ENCODE results near the gene TRMU. TPM values are rescaled to one million over a fixed set of nuclear protein-coding genes. Genes with fewer than 3 reads are reported as not detected.

Gene TRMU
- total and polyA plus RNA-seq, 2 donors (not counting 3 experiments of a cell fraction or from before 2014, with no cell fraction given), result 42.4 to 65.7 TPM

GRCh38 chr22:46360097-46360496 is 24.6 kb downstream of the TRMU start:
- Histone ChIP-seq H3K79me2 (ENCODE audit: control insufficient read depth, insufficient read depth, low read length) (no peaks in the 10 kb centered on the region), H3K36me3 (ENCODE audit: control insufficient read depth in 2 of 2, extremely low read depth in 1 of 2, insufficient read depth in 2 of 2, low read length in 2 of 2) (peaks cover 3 to 6% of the 10 kb centered on the region in 2 experiments), H3K27ac (ENCODE audit: insufficient read depth, low read depth, low read length) (no peak overlapping the region), H3K9me3 (replicated peaks; ENCODE audit: control insufficient read depth, insufficient read depth, low read length) (no peaks in the 10 kb centered on the region), H3K27me3 (ENCODE audit: control insufficient read depth in 2 of 2, insufficient read depth in 2 of 2, low read length in 2 of 2) (no peaks in the 10 kb centered on the region), H3K4me3 (replicated peaks in 1 of 3; ENCODE audit: insufficient read depth in 1 of 3, low read depth in 1 of 3, low read length in 3 of 3) (no peak overlapping the region), H3K9ac (replicated peaks; ENCODE audit: extremely low read depth, insufficient read depth, low read length) (no peak overlapping the region), H2AFZ (ENCODE audit: low read depth, low read length) (no peak overlapping the region), H3K4me2 (ENCODE audit: insufficient read depth, low read length) (no peak overlapping the region), H4K20me1 (replicated peaks; ENCODE audit: control insufficient read depth, extremely low read depth, insufficient read depth, low read length) (no peaks in the 10 kb centered on the region), H3K4me1 (ENCODE audit: control insufficient read depth, extremely low read depth, insufficient read depth, low read length) (no peaks in the 10 kb centered on the region), H3K9me1 (replicated peaks; ENCODE audit: control insufficient read depth, extremely low read depth, insufficient read depth, low read length) (no peaks in the 10 kb centered on the region)
- dilution Hi-C loops (cut with MboI; ENCODE audit: extremely low pct_ligation_motif_present, low sequenced_read_pairs), result no loop called here
- no TSS peak for BruUV-seq (replicated peaks)
- intact Hi-C loops (cut with micrococcal nuclease), result no loop called here
- DNase-seq (ENCODE audit: low read depth, low spot score) (no peak), FAIRE-seq (no peak)
- no peak for TF ChIP-seq MYC (IDR thresholded peaks at IDR 0.05; ENCODE audit: low read depth, low read length)
- no peak for TF ChIP-seq FOS (IDR thresholded peaks at IDR 0.05; ENCODE audit: borderline replicate concordance, insufficient read depth, low read length)
- TF ChIP-seq JUN (IDR thresholded peaks at IDR 0.05; ENCODE audit: borderline replicate concordance, insufficient read depth, insufficient read length, low read depth), result no peak
- TF ChIP-seq GATA2 (IDR thresholded peaks at IDR 0.05; ENCODE audit: insufficient read depth, insufficient read length, low read depth, low read length), result no peak
- no peak for TF ChIP-seq EZH2 (IDR thresholded peaks at IDR 0.05; ENCODE audit: borderline replicate concordance, low read depth, low read length, severe bottlenecking)
- no peak for TF ChIP-seq POLR2A (IDR thresholded peaks at IDR 0.05; ENCODE audit: low read depth, low read length)
- no peak for TF ChIP-seq MAX (IDR thresholded peaks at IDR 0.05; ENCODE audit: insufficient read depth, insufficient read length)
- TF ChIP-seq CTCF (IDR thresholded peaks at IDR 0.05; ENCODE audit: extremely low read depth in 1 of 2, insufficient read depth in 1 of 2, low read depth in 1 of 2, low read length in 2 of 2), result no peak
- no peak for TF ChIP-seq POLR2AphosphoS5 (IDR thresholded peaks at IDR 0.05; ENCODE audit: insufficient read depth, low read depth, low read length)
- ChIA-PET POLR2A (no interaction called here), CTCF (no interaction called here)

Measured in endothelial cell of umbilical vein (primary cell).